AG09319 (cell line): ENCODE results near the gene NPC2.

ENCODE experiments used
- DNase-seq: peaks from one replicate; pipeline ENCODE4 v3.0.0-alpha.2; 2010; ENCODE audit warnings: low read depth; ENCODE audit errors: extremely low read depth
- CTCF ChIP-seq: IDR thresholded peaks from 2 replicates; pipeline ENCODE4 v1.5.1; 2011; ENCODE audit warnings: low read depth, mild to moderate bottlenecking, inconsistent platforms, low read length, moderate library complexity

Gene NPC2

GRCh38 chr14:74526854-74527585 is 33.9 kb upstream of the NPC2 start:
- TF ChIP-seq CTCF, result no peak
- DNase-seq, result no peak

GRCh38 chr14:74525361-74525851 is 32.3 kb upstream of the NPC2 start:
- TF ChIP-seq CTCF, result no peak
- DNase-seq, result no peak

- TF ChIP-seq CTCF, result no peak
- DNase-seq, result no peak
These were observed 31.7 kb upstream of the NPC2 start for GRCh38 chr14:74524812-74525135.

- no peak for TF ChIP-seq CTCF
- no peak for DNase-seq
These were observed 31.1 kb upstream of the NPC2 start for GRCh38 chr14:74524076-74524811.

- DNase-seq, result no peak
- no peak for TF ChIP-seq CTCF
These were observed 29.6 kb upstream of the NPC2 start for GRCh38 chr14:74522740-74523139.

GRCh38 chr14:74521756-74522155 is 28.7 kb upstream of the NPC2 start:
- TF ChIP-seq CTCF, result no peak
- DNase-seq, result no peak

- DNase-seq, result no peak
These were observed 26.4 kb upstream of the NPC2 start for GRCh38 chr14:74519316-74520074.

More at GRCh38 chr14:74519316-74520074, 26.4 kb upstream of the NPC2 start:
- no peak for TF ChIP-seq CTCF
